Right lobe of liver (tissue), 4 donors: Measurements from ENCODE around the gene ZNF326.

Experiments
- CTCF ChIP-seq, 4 donors: fragments of 200-600 bp in 3 of 4; fragments of 450-650 bp in 1 of 4; IDR thresholded peaks; one replicate each; pipeline versions ENCODE4 v1.5.1 to v1.8.0; 2016 to 2022; ENCODE audit warnings: antibody characterized with exemption in 4 of 4, mild to moderate bottlenecking in 2 of 4
- POLR2A ChIP-seq: fragments of 450-650 bp; IDR thresholded peaks from one replicate; pipeline ENCODE4 v1.6.1; 2017; ENCODE audit warnings: antibody characterized with exemption, mild to moderate bottlenecking
- donor health status: DM: no; HTN: no; CAD: no.
- donor health status: DM: no; HTN: no; CAD: no.
- donor health status: DM: no; HTN: yes; CAD: no.

GRCh38 chr1:89957107-89957506 lies 37.8 kb upstream of the ZNF326 start:
- TF ChIP-seq POLR2A (no peak), CTCF (IDR thresholded peaks at IDR 0.05) (no peak)
